Islet precursor cell (in vitro differentiated cells): ENCODE measurements around the gene PSMF1.

ENCODE experiments used
- DNase-seq: peaks from one replicate; pipeline ENCODE4 v3.0.0-alpha.2; 2018

Gene PSMF1

GRCh38 chr20:1165521-1165920 is 47.1 kb downstream of the PSMF1 start:
- DNase-seq: peak; percentile 11

- peak; percentile 35 for DNase-seq
Measured at GRCh38 chr20:1165941-1166340, 47.5 kb downstream of the PSMF1 start.

- no peak for DNase-seq
Measured at GRCh38 chr20:1166948-1167720, 48.7 kb downstream of the PSMF1 start.

GRCh38 chr20:1169224-1169623 is 50.8 kb downstream of the PSMF1 start:
- peak; percentile 17 for DNase-seq

- peak; percentile 86 for DNase-seq
Measured at GRCh38 chr20:1171461-1172093, 53.2 kb downstream of the PSMF1 start.

GRCh38 chr20:1173698-1174097 is 55.3 kb downstream of the PSMF1 start:
- peak; percentile 26 for DNase-seq

- DNase-seq: peak; percentile 22
Measured at GRCh38 chr20:1174787-1175186, 56.4 kb downstream of the PSMF1 start.

- DNase-seq: peak; percentile 88
Measured at GRCh38 chr20:1177680-1178079, 59.3 kb downstream of the PSMF1 start.

GRCh38 chr20:1178103-1178502 is 59.7 kb downstream of the PSMF1 start:
- no peak for DNase-seq

- no peak for DNase-seq
Measured at GRCh38 chr20:1178623-1179022, 60.2 kb downstream of the PSMF1 start.

- DNase-seq: no peak
Measured at GRCh38 chr20:1180949-1181348, 62.5 kb downstream of the PSMF1 start.

- no peak for DNase-seq
Measured at GRCh38 chr20:1182106-1182505, 63.7 kb downstream of the PSMF1 start.

- DNase-seq: no peak
Measured at GRCh38 chr20:1183153-1183552, 64.8 kb downstream of the PSMF1 start.

- DNase-seq: no peak
Measured at GRCh38 chr20:1184260-1184637, 65.8 kb downstream of the PSMF1 start.

- DNase-seq: no peak
Measured at GRCh38 chr20:1184638-1185315, 66.4 kb downstream of the PSMF1 start, which contains the start of gene TMEM74B. TSS of gene TMEM74B (minus strand) at chr20:1184981. CDS start at chr20:1183801, 1,180 bp downstream.

GRCh38 chr20:1185316-1185741 is 66.9 kb downstream of the PSMF1 start:
- DNase-seq: no peak

GRCh38 chr20:1185790-1186334 is 67.5 kb downstream of the PSMF1 start:
- peak; percentile 77 for DNase-seq

- DNase-seq: no peak
Measured at GRCh38 chr20:1186367-1186991, 68.1 kb downstream of the PSMF1 start.

- DNase-seq: no peak
Measured at GRCh38 chr20:1187605-1188171, 69.3 kb downstream of the PSMF1 start.

GRCh38 chr20:1188347-1188746 is 69.9 kb downstream of the PSMF1 start:
- no peak for DNase-seq

- no peak for DNase-seq
Measured at GRCh38 chr20:1189827-1190226, 71.4 kb downstream of the PSMF1 start.

- no peak for DNase-seq
Measured at GRCh38 chr20:1190847-1191246, 72.4 kb downstream of the PSMF1 start.

GRCh38 chr20:1191299-1191698 is 72.9 kb downstream of the PSMF1 start:
- no peak for DNase-seq
